GM06990 (cell line): ENCODE measurements around the gene SAE1.

Source experiments
- DNase-seq: peaks from one replicate; pipeline ENCODE4 v3.0.0-alpha.2; 2011; ENCODE audit not compliant: insufficient read length; ENCODE audit errors: extremely low read depth
- H3K27me3 ChIP-seq: replicated peaks from 2 replicates; pipeline ENCODE4 v1.6.0; 2011; ENCODE audit warnings: low read length; ENCODE audit not compliant: control insufficient read depth, insufficient read depth
- H3K36me3 ChIP-seq: 2 replicates; pipeline ENCODE4 v1.5.1; 2011; ENCODE audit warnings: low read length; ENCODE audit not compliant: control insufficient read depth, insufficient read depth
- H3K4me3 ChIP-seq: replicated peaks from 2 replicates; pipeline ENCODE4 v1.5.1; 2011; ENCODE audit warnings: low read depth, mild to moderate bottlenecking, control low read depth, low read length
- CTCF ChIP-seq: IDR thresholded peaks from 2 replicates; pipeline ENCODE4 v1.5.1; 2011; ENCODE audit warnings: low read length, control low read depth, mild to moderate bottlenecking, inconsistent platforms; ENCODE audit not compliant: insufficient read depth, poor library complexity, severe bottlenecking

Gene SAE1

GRCh38 chr19:47120470-47121067, 10.1 kb upstream of the SAE1 start:
- no peak for DNase-seq
- Histone ChIP-seq H3K36me3 (no peaks in the 10 kb centered on the region), H3K27me3 (no peaks in the 10 kb centered on the region), H3K4me3 (no peak overlapping the region)
- no peak for TF ChIP-seq CTCF

DNA sequence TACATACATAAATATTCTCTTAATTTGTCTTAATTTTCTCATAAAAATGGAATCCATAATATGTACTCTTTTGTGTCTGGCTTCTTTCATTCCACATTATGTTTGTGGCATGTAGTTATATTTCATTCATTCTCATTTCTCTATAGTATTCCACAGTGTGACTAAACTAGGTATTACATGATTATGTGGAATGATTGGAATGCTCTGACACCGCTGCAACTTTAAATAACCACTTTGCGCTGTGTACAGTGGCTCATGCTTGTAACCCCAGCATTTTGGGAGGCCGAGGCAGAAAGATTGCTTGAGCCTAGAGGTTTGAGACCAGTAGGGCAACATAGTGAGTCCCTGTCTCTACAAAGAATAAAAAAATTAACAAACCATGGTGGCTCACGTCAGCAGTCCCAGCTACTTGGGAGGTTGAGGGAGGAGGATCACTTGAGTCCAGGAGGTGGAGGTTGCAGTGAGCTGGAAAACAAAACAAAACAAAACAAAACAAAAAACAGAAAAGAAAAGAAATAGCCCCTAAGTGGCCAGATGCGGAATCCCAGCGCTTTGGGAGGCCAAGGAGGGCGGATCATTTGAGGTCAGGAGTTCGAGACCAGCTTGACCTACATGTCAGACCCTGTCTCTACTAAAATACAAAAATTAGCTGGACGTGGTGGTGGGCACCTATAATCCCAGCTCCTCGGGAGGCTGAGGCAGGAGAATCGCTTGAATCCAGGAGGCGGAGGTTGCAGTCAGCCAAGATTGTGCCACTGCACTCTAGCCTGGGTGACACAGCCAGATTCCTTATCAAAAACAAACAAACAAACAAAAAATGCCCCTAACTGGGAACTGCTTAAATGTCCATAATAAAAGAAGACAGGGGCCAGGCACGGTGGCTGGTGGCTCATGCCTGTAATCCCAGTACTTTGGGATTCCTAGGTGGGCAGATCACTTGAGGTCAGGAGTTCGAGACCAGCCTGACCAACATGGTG, 8.0 kb upstream of the SAE1 start:
- no peak for DNase-seq
- H3K4me3 ChIP-seq, result no peak overlapping the region
- no peaks in the 10 kb centered on the region for H3K27me3 ChIP-seq
- H3K36me3 ChIP-seq, result no peaks in the 10 kb centered on the region
- TF ChIP-seq CTCF, result no peak

GRCh38 chr19:47123406-47123805, 7.2 kb upstream of the SAE1 start:
- no peak for TF ChIP-seq CTCF
- DNase-seq, result no peak
- no peaks in the 10 kb centered on the region for H3K36me3 ChIP-seq

DNA sequence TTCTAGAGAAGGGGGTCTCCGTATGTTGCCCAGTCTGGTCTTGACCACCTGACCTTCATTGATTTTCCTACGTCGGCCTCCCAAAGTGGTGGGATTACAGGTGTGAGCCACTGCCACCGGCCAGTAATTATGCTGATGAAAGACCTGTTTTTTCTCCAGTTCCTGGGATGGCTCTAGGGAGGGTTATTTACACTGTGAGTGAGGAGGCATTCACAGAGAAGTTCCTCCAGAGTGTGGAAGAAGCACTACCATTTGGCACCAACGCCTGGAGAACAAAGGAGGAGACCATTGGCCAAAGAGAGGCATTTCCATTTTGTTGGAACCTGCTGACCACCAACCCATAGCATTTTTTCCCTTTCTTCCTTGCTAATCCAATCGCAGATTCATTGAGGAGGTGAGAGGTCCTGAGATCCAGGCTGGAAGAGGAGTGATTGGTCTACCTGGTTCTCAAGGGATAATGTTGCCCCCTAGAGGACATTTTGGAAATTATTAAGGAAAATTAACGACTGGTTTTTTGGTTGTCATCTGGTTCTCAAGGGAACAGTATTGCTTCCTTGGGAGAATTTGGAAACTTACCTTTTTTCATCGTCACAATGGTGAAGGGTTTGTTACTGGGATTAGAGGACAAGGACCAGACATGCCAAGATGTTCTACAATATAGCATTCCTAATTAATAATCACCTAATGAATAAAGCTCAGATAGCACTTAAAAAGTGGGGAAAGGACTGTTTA, 5.5 kb upstream of the SAE1 start:
- Histone ChIP-seq H3K4me3 (no peak overlapping the region), H3K36me3 (no peaks in the 10 kb centered on the region), H3K27me3 (no peaks in the 10 kb centered on the region)
- no peak for DNase-seq
- peak; percentile 47 for TF ChIP-seq CTCF

More at GRCh38 chr19:47123406-47123805, 7.2 kb upstream of the SAE1 start:
- H3K4me3 ChIP-seq, result no peak overlapping the region
- no peaks in the 10 kb centered on the region for H3K27me3 ChIP-seq

- Histone ChIP-seq H3K27me3 (no peaks in the 10 kb centered on the region), H3K4me3 (no peak overlapping the region), H3K36me3 (no peaks in the 10 kb centered on the region)
- TF ChIP-seq CTCF, result no peak
- no peak for DNase-seq
These were observed 5.0 kb upstream of the SAE1 start for GRCh38 chr19:47125669-47125938.
